Transverse colon (tissue), 4 donors: Measurements from ENCODE around the gene C19orf73.

Source experiments
- EP300 ChIP-seq: sonication (generic); formaldehyde crosslinking; IDR thresholded peaks from one replicate; pipeline ENCODE4 v1.6.1; 2017; ENCODE audit warnings: antibody characterized with exemption, low read depth
- POLR2A ChIP-seq: fragments of 450-650 bp; IDR thresholded peaks from one replicate; pipeline ENCODE4 v1.6.1; 2016; ENCODE audit warnings: antibody characterized with exemption, mild to moderate bottlenecking, moderate library complexity
- POLR2AphosphoS5 ChIP-seq, 3 donors: sonication (generic); formaldehyde crosslinking; IDR thresholded peaks; one replicate each; pipeline ENCODE4 v1.6.1; 2016; ENCODE audit warnings: antibody characterized with exemption in 3 of 3
- TF ChIP-seq, protein P1 (sequence below), 5 experiments: fragments of 200-600 bp in 3 of 5; fragments of 450-650 bp in 2 of 5; sonication (generic) in 3 of 5; IDR thresholded peaks; 1 replicate in 2 of 5; 2 replicates in 3 of 5; pipeline ENCODE4 v1.5.1; 2016 to 2017; ENCODE audit warnings: antibody characterized with exemption in 5 of 5, inconsistent platforms in 3 of 5, mild to moderate bottlenecking in 2 of 5, moderate library complexity in 1 of 5

DNA sequence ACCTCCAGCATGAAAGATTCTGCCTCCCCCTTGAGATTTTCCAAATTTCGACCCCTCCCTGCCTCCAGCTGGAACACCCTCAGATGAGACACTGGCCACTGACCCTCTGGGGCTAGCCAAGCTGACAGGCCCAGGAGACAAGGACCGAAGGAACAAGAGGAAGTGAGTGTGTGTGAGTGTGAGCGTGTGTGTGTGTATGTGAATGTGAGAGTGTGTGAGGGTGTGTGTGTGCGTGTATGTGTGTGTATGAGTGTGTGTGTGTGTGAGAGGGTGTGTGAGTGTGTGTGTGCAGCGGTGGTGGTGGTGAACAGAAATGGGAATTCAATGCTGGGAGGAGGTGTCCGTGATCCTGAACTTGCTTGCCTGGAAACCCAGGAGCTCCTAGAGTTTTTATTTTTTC is 22.4 kb upstream of the C19orf73 start:
- TF ChIP-seq POLR2AphosphoS5 (IDR thresholded peaks at IDR 0.05) (no peak), POLR2A (no peak), EP300 (no peak)
- TF ChIP-seq, protein P1, sequence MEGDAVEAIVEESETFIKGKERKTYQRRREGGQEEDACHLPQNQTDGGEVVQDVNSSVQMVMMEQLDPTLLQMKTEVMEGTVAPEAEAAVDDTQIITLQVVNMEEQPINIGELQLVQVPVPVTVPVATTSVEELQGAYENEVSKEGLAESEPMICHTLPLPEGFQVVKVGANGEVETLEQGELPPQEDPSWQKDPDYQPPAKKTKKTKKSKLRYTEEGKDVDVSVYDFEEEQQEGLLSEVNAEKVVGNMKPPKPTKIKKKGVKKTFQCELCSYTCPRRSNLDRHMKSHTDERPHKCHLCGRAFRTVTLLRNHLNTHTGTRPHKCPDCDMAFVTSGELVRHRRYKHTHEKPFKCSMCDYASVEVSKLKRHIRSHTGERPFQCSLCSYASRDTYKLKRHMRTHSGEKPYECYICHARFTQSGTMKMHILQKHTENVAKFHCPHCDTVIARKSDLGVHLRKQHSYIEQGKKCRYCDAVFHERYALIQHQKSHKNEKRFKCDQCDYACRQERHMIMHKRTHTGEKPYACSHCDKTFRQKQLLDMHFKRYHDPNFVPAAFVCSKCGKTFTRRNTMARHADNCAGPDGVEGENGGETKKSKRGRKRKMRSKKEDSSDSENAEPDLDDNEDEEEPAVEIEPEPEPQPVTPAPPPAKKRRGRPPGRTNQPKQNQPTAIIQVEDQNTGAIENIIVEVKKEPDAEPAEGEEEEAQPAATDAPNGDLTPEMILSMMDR (IDR thresholded peaks at IDR 0.05): no peak
